K562 (cell line): ENCODE data around the gene SLC9A2. TPM values are rescaled to one million over a fixed set of nuclear protein-coding genes. Genes with fewer than 3 reads are reported as not detected.

Source experiments
- ATAC-seq: fragments of 200-7000 bp; cut with Tn5 transposase; 3 replicates; pipeline ENCODE4 v1.9.1; 2020; ENCODE audit warnings: moderate library complexity
- BruUV-seq: library from RNA; stranded (reverse); fragments of 400-500 nt; replicated peaks from 2 replicates; lab custom pipeline; 2021; lab: Mats Ljungman, UMichigan
- CTCF ChIA-PET: fragments of 300-600 bp; formaldehyde crosslinking; extraction: SDS; loops from one replicate; lab custom pipeline; 2021; ENCODE audit warnings: low intra/inter-chr PET ratio; lab: Yijun Ruan, JAX
- POLR2A ChIA-PET: fragments of 300-600, 350-650 bp; sonication (Branson Sonifier 250); formaldehyde crosslinking; extraction: SDS; loops from one replicate; lab custom pipeline; 2021; ENCODE audit warnings: antibody characterized with exemption, inconsistent platforms; lab: Yijun Ruan, JAX
- DNase-seq, 4 experiments: peaks; one replicate each; pipeline versions ENCODE4 v3.0.0 to v3.0.0-alpha.2; 2011 to 2018; ENCODE audit warnings: low spot score in 3 of 4, mixed read lengths in 3 of 4; ENCODE audit errors: extremely low read depth in 1 of 4
- FAIRE-seq: peaks from 2 replicates; lab custom pipeline; 2011; peaks lifted over from hg19 to GRCh38; lab: Jason Lieb, UNC
- H2AFZ ChIP-seq: 2 replicates; pipeline ENCODE4 v1.6.0; 2011; ENCODE audit warnings: low read depth, low read length, control low read depth, inconsistent platforms
- H3K27ac ChIP-seq: fragments of 200-600 bp; 3 replicates; pipeline ENCODE4 v1.8.0; 2011; ENCODE audit warnings: low read depth, mild to moderate bottlenecking, control low read depth, inconsistent platforms, low read length, moderate library complexity, mixed read lengths; ENCODE audit errors: extremely low read depth
- H3K27me3 ChIP-seq, 2 experiments: fragments of 300-600 bp in 1 of 2; 2 replicates in 1 of 2; 3 replicates in 1 of 2; pipeline versions ENCODE4 v1.6.0 to v1.8.0; 2011; ENCODE audit warnings: inconsistent platforms in 2 of 2, low read length in 2 of 2, mild to moderate bottlenecking in 1 of 2, mixed read lengths in 1 of 2, moderate library complexity in 1 of 2; ENCODE audit not compliant: control insufficient read depth in 2 of 2, insufficient read depth in 2 of 2
- H3K36me3 ChIP-seq: fragments of 300-600 bp; 3 replicates; pipeline ENCODE4 v1.8.0; 2011; ENCODE audit warnings: mild to moderate bottlenecking, low read length, inconsistent platforms; ENCODE audit not compliant: control insufficient read depth, insufficient read depth
- H3K4me1 ChIP-seq, 2 experiments: fragments of 200-600 bp in 1 of 2; replicated peaks in 1 of 2; 2 replicates in 1 of 2; 3 replicates in 1 of 2; pipeline versions ENCODE4 v1.5.1 to v1.8.0; 2011; ENCODE audit warnings: inconsistent platforms in 2 of 2, low read length in 2 of 2, mild to moderate bottlenecking in 1 of 2, mixed read lengths in 1 of 2, moderate library complexity in 1 of 2; ENCODE audit not compliant: control insufficient read depth in 2 of 2, insufficient read depth in 2 of 2
- H3K4me2 ChIP-seq: 2 replicates; pipeline ENCODE4 v1.6.1; 2011; ENCODE audit warnings: low read length, control low read depth, inconsistent platforms, mixed read lengths; ENCODE audit not compliant: insufficient read depth
- H3K4me3 ChIP-seq: fragments of 200-600 bp; sonication (generic), shearing (Covaris generic); 2 replicates; pipeline ENCODE4 v1.5.1; 2016; ENCODE audit warnings: control low read depth, inconsistent platforms
- H3K79me2 ChIP-seq: fragments of 200-600 bp; 3 replicates; pipeline ENCODE4 v1.8.0; 2011; ENCODE audit warnings: low read length, inconsistent platforms; ENCODE audit not compliant: control insufficient read depth, insufficient read depth
- H3K9ac ChIP-seq, 2 experiments: 2 replicates each; pipeline versions ENCODE4 v1.6.0 to v1.6.1; 2011; ENCODE audit warnings: low read depth in 2 of 2, low read length in 2 of 2, control low read depth in 1 of 2, inconsistent platforms in 1 of 2, mild to moderate bottlenecking in 1 of 2, mixed read lengths in 1 of 2; ENCODE audit not compliant: insufficient read depth in 1 of 2
- H3K9me1 ChIP-seq: one replicate; pipeline ENCODE4 v1.6.0; 2011; ENCODE audit warnings: inconsistent platforms, mild to moderate bottlenecking, low read length, moderate library complexity; ENCODE audit not compliant: control insufficient read depth, insufficient read depth
- H3K9me3 ChIP-seq: replicated peaks from 2 replicates; pipeline ENCODE4 v1.5.1; 2011; ENCODE audit warnings: low read depth, low read length, inconsistent platforms; ENCODE audit not compliant: control insufficient read depth, insufficient read depth
- H4K20me1 ChIP-seq: replicated peaks from 2 replicates; pipeline ENCODE4 v1.6.1; 2011; ENCODE audit warnings: low read length, inconsistent platforms, mixed read lengths; ENCODE audit not compliant: control insufficient read depth, insufficient read depth
- ATF7 ChIP-seq: fragments of 450-650 bp; IDR thresholded peaks from 2 replicates; pipeline ENCODE4 v1.7.1; 2014; ENCODE audit warnings: mild to moderate bottlenecking, moderate library complexity
- C11orf30 ChIP-seq: fragments of 450-650 bp; IDR thresholded peaks from 2 replicates; pipeline ENCODE4 v1.6.1; 2016; ENCODE audit warnings: low read depth, mild to moderate bottlenecking
- ELF1 ChIP-seq: fragments of 200-800 bp; sonication (Bioruptor generic); IDR thresholded peaks from 2 replicates; pipeline ENCODE4 v1.6.1; 2016; ENCODE audit warnings: missing genetic modification characterization, missing compliant biosample characterization
- MEF2A ChIP-seq: IDR thresholded peaks from 2 replicates; pipeline ENCODE4 v1.6.1; 2011; ENCODE audit warnings: low read depth, mild to moderate bottlenecking, low read length, moderate library complexity; ENCODE audit not compliant: control insufficient read depth
- TSC22D4 ChIP-seq: fragments of 450-650 bp; IDR thresholded peaks from 2 replicates; pipeline ENCODE4 v1.6.1; 2016; ENCODE audit warnings: missing genetic modification characterization, missing biosample characterization, control low read depth
- ZKSCAN1 ChIP-seq: fragments of 150-350 bp; IDR thresholded peaks from 2 replicates; pipeline ENCODE4 v1.6.1; 2016; ENCODE audit warnings: low read depth, low read length
- ZNF217 ChIP-seq: sonication (generic); formaldehyde crosslinking; IDR thresholded peaks from 2 replicates; pipeline ENCODE4 v1.8.0; 2022; ENCODE audit warnings: mild to moderate bottlenecking, missing genetic modification reagents
- ZNF589 ChIP-seq: fragments of 200-800 bp; sonication (Bioruptor generic); IDR thresholded peaks from 2 replicates; pipeline ENCODE4 v1.6.1; 2016; ENCODE audit warnings: low read depth, missing genetic modification characterization, missing compliant biosample characterization
- ZNF766 ChIP-seq: fragments of 200-800 bp; sonication (Bioruptor generic); conservative IDR thresholded peaks from 2 replicates; pipeline ENCODE4 v1.6.1; 2016; ENCODE audit warnings: missing genetic modification characterization, missing compliant biosample characterization
- WGBS: fragments of 100-300 bp; shearing (Covaris generic); methylation state at CpG from one replicate; pipeline ENCODE4 v1.1.6; 2016; ENCODE audit warnings: low coverage, mixed read lengths; ENCODE audit not compliant: insufficient coverage; ENCODE audit errors: missing lambda C conversion rate; 5-methylcytosine and 5-hydroxymethylcytosine counted together
- in situ Hi-C: fragments of 300-500 bp; cut with MboI; formaldehyde crosslinking; loops from 4 replicates; pipeline ENCODE4 v1.15.0; 2018; ENCODE audit warnings: inconsistent platforms, mixed read lengths
- intact Hi-C: fragments of 100-400 bp; cut with micrococcal nuclease; formaldehyde crosslinking; loops from 2 replicates; pipeline ENCODE4 v1.14.2; 2022
- polyA plus RNA-seq, 8 experiments: library from polyadenylated mRNA; depleted of rRNA in 4 of 8; stranded (reverse) in 5 of 8; unstranded in 3 of 8; fragments of >200 nt; fragmentation: Nextera tagmentation in 2 of 8; fragmentation: Illumina TruSeq in 1 of 8; extraction: Ambion mirVana in 2 of 8; extraction: Trizol in 1 of 8; gene quantifications; 2 replicates each; pipeline versions ENCODE4 v1.2.1 to v1.2.3, GENCODE V29; 2011 to 2014; ENCODE audit warnings: inconsistent platforms in 1 of 8, missing spikeins in 1 of 8
- total RNA-seq, 7 experiments: library from RNA; depleted of rRNA in 6 of 7; stranded (reverse); fragments of >200 nt in 6 of 7; fragmentation: Illumina TruSeq in 2 of 7; extraction: Trizol in 2 of 7; gene quantifications; 2 replicates each; pipeline versions ENCODE4 v1.2.1 to v1.2.3, GENCODE V29; 2011 to 2021; ENCODE audit warnings: low replicate concordance in 1 of 7
- TF ChIP-seq, protein P1 (sequence below): sonication (generic); formaldehyde crosslinking; IDR thresholded peaks from 2 replicates; pipeline ENCODE4 v1.8.0; 2022; ENCODE audit warnings: mild to moderate bottlenecking, missing genetic modification reagents
- TF ChIP-seq, protein P2 (sequence below): sonication (generic); formaldehyde crosslinking; IDR thresholded peaks from 2 replicates; pipeline ENCODE4 v1.8.0; 2022; ENCODE audit warnings: mild to moderate bottlenecking, low read depth, missing genetic modification reagents

Gene SLC9A2
- total and polyA plus RNA-seq, 9 of the 15 experiments (the other 6 are each of a cell fraction or from before 2014, with no cell fraction given), result 0.45 to 3.3 (median 1.6) TPM

DNA sequence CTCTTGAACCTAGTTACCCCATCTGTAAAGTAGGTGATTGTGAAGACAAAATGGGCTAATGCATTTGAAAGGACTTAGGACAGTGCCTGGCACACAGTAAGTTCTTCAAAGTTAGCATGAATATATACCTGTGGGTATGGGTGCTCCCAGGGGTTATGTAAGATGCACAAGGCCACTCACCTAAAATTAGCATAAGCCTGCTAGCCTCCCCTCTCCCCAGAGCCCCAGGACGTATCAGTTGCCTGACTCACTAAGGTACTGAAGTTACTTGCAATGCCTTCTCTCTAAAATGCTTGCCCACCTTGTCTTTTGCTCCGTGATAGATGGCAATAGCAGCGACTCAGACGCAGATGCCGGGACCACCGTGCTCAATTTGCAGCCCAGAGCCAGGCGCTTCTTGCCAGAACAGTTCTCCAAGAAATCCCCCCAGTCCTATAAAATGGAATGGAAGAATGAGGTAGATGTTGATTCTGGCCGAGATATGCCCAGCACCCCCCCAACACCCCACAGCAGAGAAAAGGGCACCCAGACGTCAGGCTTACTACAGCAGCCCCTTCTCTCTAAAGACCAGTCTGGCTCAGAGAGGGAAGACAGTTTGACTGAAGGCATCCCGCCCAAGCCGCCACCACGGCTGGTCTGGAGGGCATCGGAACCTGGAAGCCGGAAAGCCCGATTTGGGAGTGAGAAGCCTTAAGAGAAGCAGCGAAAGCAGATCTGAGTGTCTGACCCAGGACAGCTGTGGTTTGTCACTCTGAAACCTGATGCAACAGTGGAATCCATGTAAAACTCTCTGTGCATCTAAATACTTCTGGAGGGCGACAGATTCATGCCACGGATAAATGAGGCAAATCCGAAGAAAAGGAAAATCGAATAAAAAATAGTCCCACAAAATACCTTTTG, 88.7 kb downstream of the SLC9A2 start:
- Histone ChIP-seq H3K27ac (no peak overlapping the region), H3K9ac (no peak overlapping the region), H3K9me1 (no peaks in the 10 kb centered on the region), H2AFZ (no peak overlapping the region), H3K4me1 (peaks cover 0 to 5% of the 10 kb centered on the region in 2 experiments; a peak in 2 of 5 replicates), H3K79me2 (no peaks in the 10 kb centered on the region), H3K4me3 (no peak overlapping the region), H3K36me3 (peaks cover 8% of the 10 kb centered on the region; the same call in 1 of the 3 replicates), H3K27me3 (no peaks in the 10 kb centered on the region), H3K9me3 (no peaks in the 10 kb centered on the region), H4K20me1 (no peaks in the 10 kb centered on the region), H3K4me2 (no peak overlapping the region)
- DNase-seq (no peak), FAIRE-seq (no peak), ATAC-seq (no peak)
- WGBS, result 64% methylated on average over 19 of the region's 20 CpGs
- TF ChIP-seq C11orf30 (no peak), ZNF589 (CRISPR knock-in tag) (no peak), ZKSCAN1 (no peak), ZNF766 (CRISPR knock-in tag) (no peak), ZNF217 (CRISPR knock-in tag) (no peak), ELF1 (tag) (no peak), ATF7 (no peak), TSC22D4 (tag) (no peak), MEF2A (no peak)
- TF ChIP-seq, protein P1, sequence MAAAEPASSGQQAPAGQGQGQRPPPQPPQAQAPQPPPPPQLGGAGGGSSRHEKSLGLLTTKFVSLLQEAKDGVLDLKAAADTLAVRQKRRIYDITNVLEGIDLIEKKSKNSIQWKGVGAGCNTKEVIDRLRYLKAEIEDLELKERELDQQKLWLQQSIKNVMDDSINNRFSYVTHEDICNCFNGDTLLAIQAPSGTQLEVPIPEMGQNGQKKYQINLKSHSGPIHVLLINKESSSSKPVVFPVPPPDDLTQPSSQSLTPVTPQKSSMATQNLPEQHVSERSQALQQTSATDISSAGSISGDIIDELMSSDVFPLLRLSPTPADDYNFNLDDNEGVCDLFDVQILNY (CRISPR knock-in tag), result no peak
- TF ChIP-seq, protein P2, sequence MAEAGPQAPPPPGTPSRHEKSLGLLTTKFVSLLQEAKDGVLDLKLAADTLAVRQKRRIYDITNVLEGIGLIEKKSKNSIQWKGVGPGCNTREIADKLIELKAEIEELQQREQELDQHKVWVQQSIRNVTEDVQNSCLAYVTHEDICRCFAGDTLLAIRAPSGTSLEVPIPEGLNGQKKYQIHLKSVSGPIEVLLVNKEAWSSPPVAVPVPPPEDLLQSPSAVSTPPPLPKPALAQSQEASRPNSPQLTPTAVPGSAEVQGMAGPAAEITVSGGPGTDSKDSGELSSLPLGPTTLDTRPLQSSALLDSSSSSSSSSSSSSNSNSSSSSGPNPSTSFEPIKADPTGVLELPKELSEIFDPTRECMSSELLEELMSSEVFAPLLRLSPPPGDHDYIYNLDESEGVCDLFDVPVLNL (CRISPR knock-in tag), result no peak
- ChIA-PET POLR2A (no interaction called here), CTCF (interaction anchor here (0.7 kb wide), 1 partner anchor 235 kb away, joined by 3 read pairs; the partner anchor contains the start of gene SLC9A4)
- intact Hi-C loops, result no loop called here
- in situ Hi-C loops, result loop anchor here (10.0 kb wide), 1 partner anchor 233 kb away; the partner anchor contains the start of gene SLC9A4
- no TSS peak for BruUV-seq
